H1 (cell line): ENCODE data around the gene SEC24B. TPM values are rescaled to one million over a fixed set of nuclear protein-coding genes. Genes with fewer than 3 reads are reported as not detected.

Source experiments
- CTCF ChIA-PET: fragments of 300-600 bp; sonication (Branson Sonifier 250); formaldehyde crosslinking; loops from one replicate; lab custom pipeline; 2021; ENCODE audit not compliant: partially characterized antibody; lab: Charles Lee
- POLR2A ChIA-PET: fragments of 300-600 bp; sonication (Branson Sonifier 250); formaldehyde crosslinking; loops from one replicate; lab custom pipeline; 2021; ENCODE audit warnings: inconsistent platforms; ENCODE audit not compliant: partially characterized antibody; lab: Charles Lee
- DNase-seq, 2 experiments: peaks; one replicate each; pipeline versions ENCODE4 v3.0.0 to v3.0.0-alpha.2; 2010 to 2022; ENCODE audit warnings: low spot score in 2 of 2, low read depth in 1 of 2, mixed read lengths in 1 of 2
- FAIRE-seq: peaks from 2 replicates; lab custom pipeline; 2011; peaks lifted over from hg19 to GRCh38; lab: Jason Lieb, UNC
- H2AFZ ChIP-seq: 2 replicates; pipeline ENCODE4 v1.8.1; 2012; ENCODE audit warnings: low read length, inconsistent platforms
- H2AK5ac ChIP-seq: 2 replicates; pipeline ENCODE4 v1.6.1; 2013; ENCODE audit warnings: low read depth, low read length
- H2BK120ac ChIP-seq: replicated peaks from 2 replicates; pipeline ENCODE3; 2013; ENCODE audit warnings: low read depth, low read length, inconsistent platforms
- H2BK12ac ChIP-seq: 2 replicates; pipeline ENCODE4 v1.6.1; 2013; ENCODE audit warnings: low read depth, low read length
- H2BK15ac ChIP-seq: 2 replicates; pipeline ENCODE4 v1.6.1; 2013; ENCODE audit warnings: low read length
- H2BK20ac ChIP-seq: 2 replicates; pipeline ENCODE4 v1.6.1; 2013; ENCODE audit warnings: low read length
- H2BK5ac ChIP-seq: 2 replicates; pipeline ENCODE4 v1.6.1; 2013; ENCODE audit warnings: low read depth, low read length
- H3K14ac ChIP-seq: 2 replicates; pipeline ENCODE4 v1.6.1; 2013; ENCODE audit warnings: inconsistent platforms; ENCODE audit not compliant: insufficient read length
- H3K18ac ChIP-seq: 2 replicates; pipeline ENCODE4 v1.6.1; 2013; ENCODE audit warnings: low read length; ENCODE audit errors: extremely low read depth
- H3K23ac ChIP-seq: 2 replicates; pipeline ENCODE4 v1.6.1; 2013; ENCODE audit warnings: inconsistent platforms; ENCODE audit not compliant: insufficient read length
- H3K23me2 ChIP-seq: 2 replicates; pipeline ENCODE4 v1.6.1; 2013; ENCODE audit warnings: low read depth, low read length
- H3K27ac ChIP-seq: 2 replicates; pipeline ENCODE4 v1.6.1; 2011; ENCODE audit warnings: low read depth, low read length, inconsistent platforms
- H3K27me3 ChIP-seq, 4 experiments: replicated peaks in 1 of 4; 1 replicate in 1 of 4; 2 replicates in 3 of 4; pipeline versions ENCODE4 v1.6.1 to v1.8.1; 2011 to 2013; ENCODE audit warnings: low read length in 3 of 4, mild to moderate bottlenecking in 3 of 4, inconsistent platforms in 2 of 4, mixed read lengths in 2 of 4, moderate library complexity in 1 of 4; ENCODE audit not compliant: control insufficient read depth in 3 of 4, insufficient read depth in 3 of 4; ENCODE audit errors: extremely low read depth in 1 of 4
- H3K36me3 ChIP-seq, 4 experiments: 2 replicates each; pipeline versions ENCODE4 v1.6.1 to v1.8.1; 2011 to 2013; ENCODE audit warnings: mild to moderate bottlenecking in 4 of 4, low read length in 3 of 4, moderate library complexity in 2 of 4, control low read depth in 1 of 4, inconsistent platforms in 1 of 4; ENCODE audit not compliant: insufficient read depth in 4 of 4, control insufficient read depth in 2 of 4
- H3K4ac ChIP-seq: replicated peaks from 2 replicates; pipeline ENCODE3; 2013; ENCODE audit warnings: low read length, low read depth, mixed read lengths, inconsistent platforms; ENCODE audit not compliant: insufficient read length
- H3K4me1 ChIP-seq, 4 experiments: replicated peaks in 1 of 4; 1 replicate in 1 of 4; 2 replicates in 3 of 4; pipeline versions ENCODE4 v1.6.1 to v1.8.1; 2011 to 2013; ENCODE audit warnings: low read length in 3 of 4, inconsistent platforms in 2 of 4, mixed read lengths in 1 of 4; ENCODE audit not compliant: insufficient read depth in 4 of 4, control insufficient read depth in 3 of 4
- H3K4me2 ChIP-seq, 2 experiments: 2 replicates each; pipeline versions ENCODE4 v1.6.1 to v1.8.1; 2011 to 2013; ENCODE audit warnings: low read depth in 2 of 2, low read length in 2 of 2, control low read depth in 1 of 2, inconsistent platforms in 1 of 2, mild to moderate bottlenecking in 1 of 2; ENCODE audit not compliant: insufficient read depth in 1 of 2
- H3K4me3 ChIP-seq, 4 experiments: fragments of 200-600, 300-600 bp in 1 of 4; sonication (generic), shearing (Covaris generic), sonication (Bioruptor Twin) in 1 of 4; 2 replicates each; pipeline versions ENCODE4 v1.5.1 to v1.8.1; 2011 to 2016; ENCODE audit warnings: low read length in 4 of 4, low read depth in 3 of 4, control low read depth in 2 of 4, inconsistent platforms in 2 of 4, mild to moderate bottlenecking in 2 of 4, mixed read lengths in 1 of 4, moderate library complexity in 1 of 4; ENCODE audit not compliant: insufficient read depth in 2 of 4; ENCODE audit errors: extremely low read depth in 1 of 4
- H3K56ac ChIP-seq: replicated peaks from 2 replicates; pipeline ENCODE3; 2013; ENCODE audit warnings: low read depth, mild to moderate bottlenecking, mixed read lengths, low read length, inconsistent platforms; ENCODE audit not compliant: insufficient read length
- H3K79me1 ChIP-seq: 2 replicates; pipeline ENCODE4 v1.6.1; 2013; ENCODE audit warnings: low read depth, low read length, control low read depth
- H3K79me2 ChIP-seq, 2 experiments: 2 replicates each; pipeline versions ENCODE4 v1.6.1 to v1.8.1; 2012 to 2013; ENCODE audit warnings: low read length in 2 of 2, mild to moderate bottlenecking in 2 of 2, inconsistent platforms in 1 of 2; ENCODE audit not compliant: insufficient read depth in 2 of 2, control insufficient read depth in 1 of 2
- H3K9ac ChIP-seq, 4 experiments: replicated peaks in 1 of 4; 1 replicate in 1 of 4; 2 replicates in 3 of 4; pipeline versions ENCODE4 v1.6.1 to v1.8.1; 2011 to 2013; ENCODE audit warnings: low read depth in 3 of 4, low read length in 3 of 4, control low read depth in 2 of 4, mild to moderate bottlenecking in 2 of 4, moderate library complexity in 2 of 4, inconsistent platforms in 1 of 4; ENCODE audit errors: extremely low read depth in 1 of 4
- H3K9me3 ChIP-seq, 2 experiments: 2 replicates each; pipeline versions ENCODE4 v1.6.1 to v1.8.1; 2012 to 2013; ENCODE audit warnings: mild to moderate bottlenecking in 2 of 2, moderate library complexity in 2 of 2, control low read depth in 1 of 2, inconsistent platforms in 1 of 2, low read depth in 1 of 2, low read length in 1 of 2, mixed read lengths in 1 of 2; ENCODE audit not compliant: insufficient read depth in 2 of 2
- H4K20me1 ChIP-seq, 2 experiments: replicated peaks in 1 of 2; 2 replicates each; pipeline versions ENCODE3 to v1.8.1; 2011 to 2013; ENCODE audit warnings: inconsistent platforms in 2 of 2, low read length in 2 of 2, mild to moderate bottlenecking in 1 of 2; ENCODE audit not compliant: insufficient read depth in 2 of 2, control insufficient read depth in 1 of 2
- H4K5ac ChIP-seq: 2 replicates; pipeline ENCODE4 v1.6.1; 2013; ENCODE audit warnings: low read length, low read depth, mixed read lengths, inconsistent platforms; ENCODE audit not compliant: insufficient read length
- H4K8ac ChIP-seq: 2 replicates; pipeline ENCODE4 v1.8.0; 2013; ENCODE audit warnings: mild to moderate bottlenecking, moderate library complexity, low read length, inconsistent platforms; ENCODE audit not compliant: insufficient read depth; ENCODE audit errors: extremely low read depth
- H4K91ac ChIP-seq: replicated peaks from 2 replicates; pipeline ENCODE3; 2013; ENCODE audit warnings: low read length, mixed read lengths, inconsistent platforms; ENCODE audit not compliant: insufficient read length
- BACH1 ChIP-seq: IDR thresholded peaks from 2 replicates; pipeline ENCODE4 v1.6.1; 2012; ENCODE audit warnings: low read length, improper control_type of control experiment
- BRCA1 ChIP-seq: IDR thresholded peaks from 2 replicates; pipeline ENCODE4 v1.6.1; 2012; ENCODE audit warnings: low read depth, low read length, improper control_type of control experiment
- NANOG ChIP-seq: IDR thresholded peaks from 2 replicates; pipeline ENCODE4 v1.6.1; 2011; ENCODE audit warnings: low read length, low read depth, mild to moderate bottlenecking, inconsistent platforms; ENCODE audit not compliant: insufficient read depth, poor library complexity, severe bottlenecking
- PHF8 ChIP-seq: fragments of 200-600 bp; sonication (generic); conservative IDR thresholded peaks from 2 replicates; pipeline ENCODE4 v1.7.1; 2012; ENCODE audit warnings: low read depth, mild to moderate bottlenecking, inconsistent platforms, low read length, moderate library complexity
- RBBP5 ChIP-seq: IDR thresholded peaks from 2 replicates; pipeline ENCODE4 v1.7.1; 2012; ENCODE audit warnings: low read depth, mild to moderate bottlenecking, inconsistent platforms, low read length, moderate library complexity, borderline replicate concordance
- SIX5 ChIP-seq: IDR thresholded peaks from 2 replicates; pipeline ENCODE4 v1.6.1; 2011; ENCODE audit warnings: mild to moderate bottlenecking, low read depth, low read length
- SP4 ChIP-seq: IDR thresholded peaks from 2 replicates; pipeline ENCODE4 v1.6.1; 2012; ENCODE audit warnings: low read length, inconsistent platforms
- TEAD4 ChIP-seq: IDR thresholded peaks from 2 replicates; pipeline ENCODE4 v1.6.1; 2012; ENCODE audit warnings: low read depth, low read length, inconsistent platforms, mixed read lengths
- WGBS, 2 experiments: shearing (Covaris generic) in 1 of 2; methylation state at CpG; one replicate each; pipeline versions ENCODE4 v1.1.6 to v1.1.7; 2013 to 2015; ENCODE audit warnings: low lambda C conversion rate in 2 of 2, mixed read lengths in 2 of 2, inconsistent platforms in 1 of 2, low coverage in 1 of 2, missing lambda C conversion rate in 1 of 2; ENCODE audit not compliant: insufficient replicate concordance in 2 of 2, insufficient coverage in 1 of 2, insufficient read length in 1 of 2; ENCODE audit errors: extremely low coverage in 1 of 2, missing lambda C conversion rate in 1 of 2; 5-methylcytosine and 5-hydroxymethylcytosine counted together
- polyA plus RNA-seq, 7 experiments: library from polyadenylated mRNA; depleted of rRNA in 3 of 7; stranded (reverse) in 5 of 7; unstranded in 2 of 7; fragments of >200 nt in 5 of 7; fragments of 200-250 nt in 2 of 7; gene quantifications; 1 replicate in 5 of 7; 2 replicates in 1 of 7; 4 replicates in 1 of 7; pipeline versions ENCODE4 v1.2.1 to v1.2.3, GENCODE V29; 2011 to 2013; ENCODE audit warnings: missing spikeins in 2 of 7, mixed read lengths in 2 of 7
- total RNA-seq: library from RNA; stranded (reverse); fragmentation: NEBNext Ultra II Directional; extraction: Animal tissue kit (Norgen Biotek cat#: 25700); gene quantifications from 2 replicates; pipeline ENCODE4 v1.2.1, GENCODE V29; 2021

The SEC24B gene
- total and polyA plus RNA-seq, 2 of the 8 experiments (the other 6 are each of a cell fraction or from before 2014, with no cell fraction given), result 25.6 to 30.9 TPM

- Histone ChIP-seq H2AFZ (no peak overlapping the region), H2BK120ac (no peak overlapping the region), H4K5ac (no peak overlapping the region), H3K14ac (no peak overlapping the region), H3K18ac (no peak overlapping the region), H3K9ac (no peak overlapping the region), H3K9me3 (no peaks in the 10 kb centered on the region), H4K8ac (no peak overlapping the region), H3K27ac (no peak overlapping the region), H3K4me1 (no peaks in the 10 kb centered on the region), H3K27me3 (no peaks in the 10 kb centered on the region), H3K36me3 (peaks cover 2 to 10% (median 7%) of the 10 kb centered on the region in 4 experiments; a peak in 4 of 8 replicates), H3K4me2 (no peak overlapping the region), H4K20me1 (no peaks in the 10 kb centered on the region), H2AK5ac (no peak overlapping the region), H3K79me1 (no peaks in the 10 kb centered on the region), H3K4ac (no peak overlapping the region), H2BK5ac (no peak overlapping the region), H3K23me2 (no peaks in the 10 kb centered on the region), H2BK15ac (no peak overlapping the region), H2BK12ac (no peak overlapping the region), H3K56ac (no peak overlapping the region), H2BK20ac (no peak overlapping the region), H3K23ac (no peak overlapping the region), H4K91ac (no peak overlapping the region), H3K79me2 (no peaks in the 10 kb centered on the region), H3K4me3 (no peak overlapping the region)
- CTCF ChIA-PET, result no interaction called here
- TF ChIP-seq SIX5 (no peak), TEAD4 (no peak), SP4 (no peak), BACH1 (no peak), PHF8 (no peak), RBBP5 (no peak), NANOG (no peak), BRCA1 (no peak)
- DNase-seq, result no peak
- WGBS, 2 experiments, result 88% methylated on average over 2 of the region's 2 CpGs; no CpG with 5 or more reads in 1 of the 2 experiments
- no peak for FAIRE-seq
- POLR2A ChIA-PET, result no interaction called here
These were observed 77.1 kb downstream of the SEC24B start for GRCh38 chr4:109510687-109511086.
